K562 (cell line): Measurements from ENCODE around the gene MBD5. TPM values are rescaled to one million over a fixed set of nuclear protein-coding genes. Genes with fewer than 3 reads are reported as not detected.
A peak's percentile ranks its signal among the peaks of the same experiment; 100 is the strongest.

ENCODE experiments used
- ADNP ChIP-seq: fragments of 200-800 bp; sonication (Bioruptor generic); IDR thresholded peaks from 2 replicates; pipeline ENCODE4 v1.6.1; 2016; ENCODE audit warnings: missing genetic modification characterization, missing compliant biosample characterization
- CTBP1 ChIP-seq: fragments of 450-650 bp; IDR thresholded peaks from 2 replicates; pipeline ENCODE4 v1.6.1; 2016; ENCODE audit warnings: borderline replicate concordance
- ETV1 ChIP-seq: fragments of 450-650 bp; conservative IDR thresholded peaks from 2 replicates; pipeline ENCODE4 v1.6.1; 2016; ENCODE audit warnings: missing genetic modification characterization, control low read depth, low read depth, missing compliant biosample characterization
- GMEB1 ChIP-seq: fragments of 250-450 bp; sonication (Bioruptor Pico); IDR thresholded peaks from 2 replicates; pipeline ENCODE4 v1.4.0; 2020; ENCODE audit warnings: mild to moderate bottlenecking
- HNRNPLL ChIP-seq: fragments of 200-400 bp; formaldehyde crosslinking; IDR thresholded peaks from 2 replicates; pipeline ENCODE4 v1.6.1; 2017; ENCODE audit warnings: low read length, low read depth, mild to moderate bottlenecking; ENCODE audit not compliant: poor library complexity, severe bottlenecking
- HOXB6 ChIP-seq: fragments of 250-450 bp; sonication (Bioruptor Pico); IDR thresholded peaks from 2 replicates; pipeline ENCODE4 v1.5.1; 2022; ENCODE audit warnings: mild to moderate bottlenecking, borderline replicate concordance
- KLF16 ChIP-seq: IDR thresholded peaks from 2 replicates; pipeline ENCODE4 v1.6.1; 2016; ENCODE audit warnings: antibody characterized with exemption
- MAFG ChIP-seq: fragments of 450-650 bp; conservative IDR thresholded peaks from 2 replicates; pipeline ENCODE4 v1.6.1; 2016; ENCODE audit warnings: missing genetic modification characterization, missing compliant biosample characterization
- MCM5 ChIP-seq: fragments of 450-650 bp; IDR thresholded peaks from 2 replicates; pipeline ENCODE4 v1.6.1; 2016; ENCODE audit warnings: low read depth
- MNT ChIP-seq, 2 experiments: fragments of 450-650 bp; conservative IDR thresholded peaks; 2 replicates each; pipeline ENCODE4 v1.6.1; 2017; ENCODE audit warnings: mild to moderate bottlenecking in 2 of 2, moderate library complexity in 2 of 2
- RBM14 ChIP-seq: fragments of 200-400 bp; formaldehyde crosslinking; IDR thresholded peaks from 2 replicates; pipeline ENCODE4 v1.6.1; 2018; ENCODE audit warnings: low read depth, mild to moderate bottlenecking, low read length, moderate library complexity, borderline replicate concordance; ENCODE audit not compliant: insufficient read depth
- ZBTB11 ChIP-seq, 3 experiments: fragments of 200-800 bp in 1 of 3; fragments of 250-450 bp in 1 of 3; fragments of 450-650 bp in 1 of 3; sonication (Bioruptor Pico) in 1 of 3; sonication (Bioruptor generic) in 1 of 3; formaldehyde crosslinking in 1 of 3; IDR thresholded peaks; 2 replicates each; pipeline versions ENCODE4 v1.6.1 to v1.8.0; 2016 to 2022; ENCODE audit warnings: mild to moderate bottlenecking in 2 of 3, missing genetic modification characterization in 2 of 3, missing compliant biosample characterization in 1 of 3, moderate library complexity in 1 of 3
- ZHX1 ChIP-seq: fragments of 150-350 bp; conservative IDR thresholded peaks from 2 replicates; pipeline ENCODE4 v1.6.1; 2014; ENCODE audit warnings: low read length
- polyA plus RNA-seq, 8 experiments: library from polyadenylated mRNA; depleted of rRNA in 4 of 8; stranded (reverse) in 5 of 8; unstranded in 3 of 8; fragments of >200 nt; fragmentation: Nextera tagmentation in 2 of 8; fragmentation: Illumina TruSeq in 1 of 8; extraction: Ambion mirVana in 2 of 8; extraction: Trizol in 1 of 8; gene quantifications; 2 replicates each; pipeline versions ENCODE4 v1.2.1 to v1.2.3, GENCODE V29; 2011 to 2014; ENCODE audit warnings: inconsistent platforms in 1 of 8, missing spikeins in 1 of 8
- total RNA-seq, 7 experiments: library from RNA; depleted of rRNA in 6 of 7; stranded (reverse); fragments of >200 nt in 6 of 7; fragmentation: Illumina TruSeq in 2 of 7; extraction: Trizol in 2 of 7; gene quantifications; 2 replicates each; pipeline versions ENCODE4 v1.2.1 to v1.2.3, GENCODE V29; 2011 to 2021; ENCODE audit warnings: low replicate concordance in 1 of 7

MBD5 gene
- total and polyA plus RNA-seq, 9 of the 15 experiments (the other 6 are each of a cell fraction or from before 2014, with no cell fraction given): 3.4 to 14.5 (median 9.0) TPM

- TF ChIP-seq ZHX1: no peak
- TF ChIP-seq MAFG (tag): peak; percentile 86
- TF ChIP-seq HNRNPLL: no peak
- no peak for TF ChIP-seq RBM14
- no peak for TF ChIP-seq MNT (conservative IDR thresholded peaks at IDR 0.05)
- TF ChIP-seq MCM5: no peak
- no peak for TF ChIP-seq GMEB1
- no peak for TF ChIP-seq CTBP1
- TF ChIP-seq HOXB6 (CRISPR knock-in tag): no peak
- no peak for TF ChIP-seq ADNP (tag)
- no peak for TF ChIP-seq KLF16
- TF ChIP-seq ZBTB11 (CRISPR knock-in tag; IDR thresholded peaks at IDR 0.05): no peak
- TF ChIP-seq ETV1: peak; percentile 41; the same call in 1 of the 2 replicates
These were observed 524.7 kb downstream of the MBD5 start (continued) for GRCh38 chr2:148545390-148546256.
